Heart left ventricle (tissue), 16 donors: Measurements from ENCODE around the gene COL11A2. TPM values are rescaled to one million over a fixed set of nuclear protein-coding genes. Genes with fewer than 3 reads are reported as not detected.

Source experiments
- ATAC-seq, 4 donors: fragments of 200-7000 bp; cut with Tn5 transposase; one replicate each; pipeline ENCODE4 v1.9.1; 2020 to 2022; ENCODE audit warnings: moderate library complexity in 4 of 4, mild to moderate bottlenecking in 3 of 4, moderate number of reproducible peaks in 1 of 4
- DNase-seq, 5 donors: peaks; one replicate each; pipeline ENCODE4 v3.0.0-alpha.2; 2020
- H3K27ac ChIP-seq, 12 donors: fragments of 200-600 bp; sonication (generic) in 4 of 12; one replicate each; pipeline versions ENCODE4 v1.5.0 to v1.8.0; 2016 to 2022; ENCODE audit warnings: mild to moderate bottlenecking in 2 of 12
- H3K27me3 ChIP-seq, 9 donors: fragments of 200-600 bp; sonication (generic) in 2 of 9; one replicate each; pipeline versions ENCODE4 v1.5.1 to v1.8.0; 2016 to 2022; ENCODE audit warnings: mild to moderate bottlenecking in 3 of 9
- H3K36me3 ChIP-seq, 9 donors: fragments of 200-600 bp; sonication (generic) in 2 of 9; one replicate each; pipeline versions ENCODE4 v1.5.0 to v1.8.0; 2018 to 2022; ENCODE audit warnings: mild to moderate bottlenecking in 2 of 9
- H3K4me1 ChIP-seq, 12 donors: fragments of 200-600 bp; sonication (generic) in 4 of 12; one replicate each; pipeline versions ENCODE4 v1.5.0 to v1.8.0; 2016 to 2022; ENCODE audit warnings: mild to moderate bottlenecking in 3 of 12
- H3K4me3 ChIP-seq, 12 donors: fragments of 200-600 bp; sonication (generic) in 4 of 12; one replicate each; pipeline versions ENCODE4 v1.5.0 to v1.8.0; 2017 to 2022; ENCODE audit warnings: mild to moderate bottlenecking in 9 of 12, moderate library complexity in 4 of 12
- H3K9me3 ChIP-seq, 12 donors: fragments of 200-600 bp; sonication (generic) in 4 of 12; one replicate each; pipeline versions ENCODE4 v1.5.0 to v1.8.0; 2016 to 2022; ENCODE audit warnings: mild to moderate bottlenecking in 1 of 12
- POLR2A ChIP-seq, 2 donors: fragments of 450-650 bp; IDR thresholded peaks; one replicate each; pipeline ENCODE4 v1.6.1; 2017; ENCODE audit warnings: antibody characterized with exemption in 2 of 2, mild to moderate bottlenecking in 2 of 2, moderate library complexity in 2 of 2
- WGBS, 4 donors: extraction: QIAGEN DNeasy Blood & Tissue Kit in 2 of 4; methylation state at CpG; one replicate each; pipeline versions ENCODE4 v1.1.5 to v1.1.7; 2013 to 2018; 5-methylcytosine and 5-hydroxymethylcytosine counted together
- intact Hi-C, 10 donors: fragments of 100-400 bp; cut with DNase I; formaldehyde crosslinking; loops; one replicate each; pipeline versions ENCODE4 v1.11.1 to v1.14.2; 2022
- polyA plus RNA-seq, 2 donors: library from polyadenylated mRNA; stranded (reverse); fragments of 200-250 nt; gene quantifications; one replicate each; pipeline ENCODE4 v1.2.3, GENCODE V29; 2013
- total RNA-seq, 9 donors: library from RNA; depleted of rRNA in 2 of 9; stranded (reverse); fragments of >200 nt in 2 of 9; fragmentation: NEBNext Ultra II Directional in 3 of 9; extraction: Animal tissue kit (Norgen Biotek cat#: 25700) in 3 of 9; gene quantifications; one replicate each; pipeline versions ENCODE4 v1.1.0 to v1.2.4, GENCODE V29; 2016 to 2023
- TF ChIP-seq, protein P1 (sequence below), 12 donors: fragments of 200-600 bp; sonication (generic) in 4 of 12; IDR thresholded peaks; one replicate each; pipeline versions ENCODE4 v1.5.0 to v1.8.0; 2018 to 2022; ENCODE audit warnings: antibody characterized with exemption in 12 of 12, mild to moderate bottlenecking in 5 of 12
- donor health status: ischemic (EF 13 %, LVEDD 7.1; RV severe dilation, severe dysfunction).
- donor health status: healthy with polysubstance abuse.
- donor health status: DM: no; HTN: yes; CAD: no.
- donor health status: DM: no; HTN: no; CAD: no.
- donor health status: ischemic (EF 25% LVEDD 6.9; RV normal size, moderate dysfunction).
- donor health status: ischemic (EF 25% LVEDD 5.7; RV mildly dilated, moderate dysfunction).
- donor health status: healthy.
- donor health status: DM: yes; HTN: yes; CAD: no.
- donor health status: ischemic (EF 35%, LVEDD 5.7; RV mildly dilated, moderate dysfunction).
- donor health status: nonischemic (EF 11% LVEDD 7.7; RV severe dilation, severe dysfunction).
- donor health status: DM: yes; HTN: yes; CAD: no.
- donor health status: PGD.
- donor health status: ischemic (EF 29% LVEDD 5.4; RV normal size, mild dysfunction).
- donor health status: nonischemic (EF 23%, LVEDD 6.1; RV moderate dilation, normal function).

The COL11A2 gene
- total and polyA plus RNA-seq, 11 donors = 0.39 to 4.9 (median 0.93) TPM

DNA sequence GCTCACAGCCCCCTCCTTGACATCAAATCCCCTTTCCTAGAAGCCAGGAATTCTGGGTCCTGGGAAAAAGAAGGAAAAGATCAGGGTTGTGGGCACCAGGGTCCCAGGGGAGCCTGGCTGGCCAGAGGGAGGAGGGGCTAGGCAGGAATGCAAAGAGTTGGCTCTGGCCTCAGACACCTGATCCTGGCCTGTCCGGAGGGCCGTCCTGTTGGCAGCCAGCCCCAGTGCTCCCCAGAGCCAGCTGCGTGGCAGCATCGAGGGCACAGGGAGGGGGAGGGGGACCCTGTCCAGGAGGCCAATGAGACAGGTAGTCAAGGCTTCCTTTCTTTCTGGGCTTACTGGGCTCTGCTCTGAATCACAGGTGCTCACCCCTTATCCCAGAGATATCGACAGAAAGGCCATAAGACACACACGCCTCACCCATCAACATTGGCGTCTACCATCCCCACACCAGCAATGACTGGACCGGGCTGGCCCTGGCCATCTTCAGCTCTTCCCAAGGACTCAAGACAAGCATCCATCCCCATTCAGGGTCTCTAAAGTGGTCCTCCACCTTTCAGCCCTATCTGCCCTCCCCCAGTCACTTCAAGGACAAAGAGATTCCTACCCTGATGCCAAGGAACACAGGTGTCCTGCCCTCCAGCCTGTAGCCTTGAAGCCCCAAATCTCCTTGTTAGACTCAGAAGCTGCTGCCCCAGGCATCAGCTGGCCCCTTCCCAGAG is 723 bp downstream of the COL11A2 start:
- 37 to 82% (median 43%) methylated on average over 4 to 8 of the region's 8 CpGs for WGBS, 4 donors
- Histone ChIP-seq H3K4me1 (peaks cover 0 to 34% (median 17%) of the 10 kb centered on the region in 12 donors), H3K27me3 (peaks cover 0 to 21% (median 0%) of the 10 kb centered on the region in 9 donors), H3K4me3 (peak overlapping the region in 1 of 12 donors; percentile 56), H3K9me3 (no peaks in the 10 kb centered on the region), H3K27ac (no peak overlapping the region), H3K36me3 (peaks cover 0 to 29% (median 26%) of the 10 kb centered on the region in 9 donors)
- intact Hi-C loops = no loop called here
- TF ChIP-seq POLR2A (IDR thresholded peaks at IDR 0.05) = no peak
- TF ChIP-seq, protein P1, sequence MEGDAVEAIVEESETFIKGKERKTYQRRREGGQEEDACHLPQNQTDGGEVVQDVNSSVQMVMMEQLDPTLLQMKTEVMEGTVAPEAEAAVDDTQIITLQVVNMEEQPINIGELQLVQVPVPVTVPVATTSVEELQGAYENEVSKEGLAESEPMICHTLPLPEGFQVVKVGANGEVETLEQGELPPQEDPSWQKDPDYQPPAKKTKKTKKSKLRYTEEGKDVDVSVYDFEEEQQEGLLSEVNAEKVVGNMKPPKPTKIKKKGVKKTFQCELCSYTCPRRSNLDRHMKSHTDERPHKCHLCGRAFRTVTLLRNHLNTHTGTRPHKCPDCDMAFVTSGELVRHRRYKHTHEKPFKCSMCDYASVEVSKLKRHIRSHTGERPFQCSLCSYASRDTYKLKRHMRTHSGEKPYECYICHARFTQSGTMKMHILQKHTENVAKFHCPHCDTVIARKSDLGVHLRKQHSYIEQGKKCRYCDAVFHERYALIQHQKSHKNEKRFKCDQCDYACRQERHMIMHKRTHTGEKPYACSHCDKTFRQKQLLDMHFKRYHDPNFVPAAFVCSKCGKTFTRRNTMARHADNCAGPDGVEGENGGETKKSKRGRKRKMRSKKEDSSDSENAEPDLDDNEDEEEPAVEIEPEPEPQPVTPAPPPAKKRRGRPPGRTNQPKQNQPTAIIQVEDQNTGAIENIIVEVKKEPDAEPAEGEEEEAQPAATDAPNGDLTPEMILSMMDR (IDR thresholded peaks at IDR 0.05) = no peak
- DNase-seq = peak in 1 of 5 donors; percentile 62
- ATAC-seq = no peak

DNA sequence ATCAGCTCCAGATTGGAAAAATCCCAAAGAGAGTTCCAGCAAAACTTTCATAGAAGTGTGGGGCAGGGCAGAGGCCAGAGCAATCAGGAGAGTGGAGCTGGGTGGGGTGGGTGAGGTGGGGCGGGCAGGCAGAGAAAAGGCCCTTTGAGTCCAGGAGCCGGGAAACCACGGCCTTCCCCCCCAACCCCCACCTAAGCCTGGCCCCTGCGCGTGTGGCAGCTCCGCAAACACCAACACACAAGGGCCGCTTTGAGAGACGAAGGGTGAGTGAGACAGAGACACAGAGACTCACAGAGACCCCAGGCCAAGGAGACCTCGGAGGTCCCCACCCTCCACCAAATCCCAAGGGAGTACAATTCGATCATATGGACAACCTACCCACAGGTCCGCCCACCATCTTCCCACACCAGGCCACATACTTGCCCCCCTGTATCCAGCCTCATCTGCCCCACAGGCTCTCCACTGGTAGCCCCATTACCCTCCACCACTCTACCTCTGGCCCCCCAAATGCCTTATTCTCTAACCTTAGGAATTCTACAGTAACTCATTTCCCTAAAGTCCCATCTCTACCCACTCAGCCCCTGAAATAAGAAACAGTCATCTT is 1.7 kb downstream of the COL11A2 start:
- 79 to 84% (median 81%) methylated on average over 10 to 11 of the region's 11 CpGs for WGBS, 4 donors
- ATAC-seq (no peak), DNase-seq (peak in 1 of 5 donors; percentile 40)
- Histone ChIP-seq H3K27me3 (peaks cover 0 to 21% (median 0%) of the 10 kb centered on the region in 9 donors), H3K9me3 (no peaks in the 10 kb centered on the region), H3K4me3 (no peak overlapping the region), H3K36me3 (peaks cover 0 to 20% (median 17%) of the 10 kb centered on the region in 9 donors), H3K4me1 (peaks cover 0 to 31% (median 17%) of the 10 kb centered on the region in 12 donors), H3K27ac (no peak overlapping the region)
- intact Hi-C loops = no loop called here
- TF ChIP-seq, protein P1 (IDR thresholded peaks at IDR 0.05) = no peak
- no peak for TF ChIP-seq POLR2A (IDR thresholded peaks at IDR 0.05)

DNA sequence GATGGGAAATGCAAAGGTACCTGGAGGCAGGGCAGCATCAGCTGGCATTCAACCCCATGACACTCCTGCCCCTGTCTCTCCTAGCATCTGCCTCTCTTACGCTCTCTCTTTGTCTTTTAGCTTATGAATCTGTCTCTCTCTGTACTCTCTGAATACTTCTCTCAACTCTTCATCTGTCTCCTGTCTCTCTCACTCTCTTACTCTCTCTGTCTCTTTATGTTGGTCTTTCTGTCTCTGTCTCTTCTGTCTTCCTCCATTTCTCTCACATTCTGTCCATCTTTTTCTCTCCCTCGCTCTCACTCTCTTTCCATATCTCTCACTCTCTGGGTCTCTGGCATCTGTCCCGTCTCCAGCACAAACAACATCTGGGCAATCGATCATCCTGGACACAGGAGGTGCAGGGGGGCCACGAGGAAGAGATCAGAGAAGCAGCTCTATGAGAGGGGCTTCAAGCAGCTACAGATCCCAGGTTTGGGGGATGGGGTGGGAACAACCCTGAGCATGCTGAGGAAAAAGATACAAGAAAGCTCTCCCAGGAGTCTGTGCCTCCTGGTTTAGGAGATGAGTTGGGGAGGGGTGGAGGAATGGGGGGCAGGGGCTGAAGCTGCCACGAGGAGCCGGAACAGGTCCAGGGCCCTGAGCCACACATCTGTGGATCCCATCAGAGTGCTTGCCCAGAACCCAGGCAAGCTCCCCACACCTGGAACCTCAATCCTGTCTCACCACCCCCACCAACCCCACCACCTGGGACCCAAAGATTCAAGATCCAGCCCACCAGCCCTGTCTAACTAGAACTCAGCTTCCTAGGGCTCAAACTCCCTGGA is 2.4 kb downstream of the COL11A2 start:
- DNase-seq (no peak), ATAC-seq (no peak)
- TF ChIP-seq, protein P1 (IDR thresholded peaks at IDR 0.05) = no peak
- TF ChIP-seq POLR2A (IDR thresholded peaks at IDR 0.05) = no peak
- Histone ChIP-seq H3K4me3 (no peak overlapping the region), H3K27ac (no peak overlapping the region), H3K27me3 (peaks cover 0 to 21% (median 0%) of the 10 kb centered on the region in 9 donors), H3K4me1 (peaks cover 0 to 29% (median 17%) of the 10 kb centered on the region in 12 donors), H3K9me3 (no peaks in the 10 kb centered on the region), H3K36me3 (peaks cover 0 to 12% (median 9%) of the 10 kb centered on the region in 9 donors)
- intact Hi-C loops = no loop called here
- 48 to 57% (median 53%) methylated on average over 7 of the region's 7 CpGs for WGBS, 4 donors
